ENCODE measurements around the gene GNAI3.
A peak's percentile ranks its signal among the peaks of the same experiment; 100 is the strongest.

Gene GNAI3

GRCh38 chr1:109636201-109636952 is 88.0 kb downstream of the GNAI3 start:
- DNase-seq (ENCODE audit: low read depth, low spot score) = no peak

- DNase-seq (ENCODE audit: low read depth, low spot score) = no peak
These were observed 89.0 kb downstream of the GNAI3 start for GRCh38 chr1:109637446-109637845.

- DNase-seq (ENCODE audit: low read depth, low spot score) = no peak
These were observed 90.8 kb downstream of the GNAI3 start for GRCh38 chr1:109639063-109639840.

DNA sequence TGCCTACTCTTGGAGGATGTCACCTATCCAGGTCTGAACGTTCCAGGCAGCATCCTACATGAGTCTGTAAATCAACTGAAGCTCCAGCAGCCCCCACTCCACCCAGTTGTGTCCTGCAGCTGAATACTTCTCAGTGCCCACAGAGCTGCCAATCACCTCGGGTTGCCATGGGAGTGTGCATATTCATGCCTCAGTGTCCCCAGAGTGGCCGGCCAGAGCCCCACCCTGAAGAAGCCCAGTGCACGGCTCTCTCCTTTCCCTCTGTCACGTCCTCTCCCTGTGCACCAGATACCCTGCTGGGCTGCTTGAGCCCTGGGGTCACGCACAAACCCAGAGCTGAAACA is 91.4 kb downstream of the GNAI3 start:
- no peak for DNase-seq (ENCODE audit: low read depth, low spot score)

DNA sequence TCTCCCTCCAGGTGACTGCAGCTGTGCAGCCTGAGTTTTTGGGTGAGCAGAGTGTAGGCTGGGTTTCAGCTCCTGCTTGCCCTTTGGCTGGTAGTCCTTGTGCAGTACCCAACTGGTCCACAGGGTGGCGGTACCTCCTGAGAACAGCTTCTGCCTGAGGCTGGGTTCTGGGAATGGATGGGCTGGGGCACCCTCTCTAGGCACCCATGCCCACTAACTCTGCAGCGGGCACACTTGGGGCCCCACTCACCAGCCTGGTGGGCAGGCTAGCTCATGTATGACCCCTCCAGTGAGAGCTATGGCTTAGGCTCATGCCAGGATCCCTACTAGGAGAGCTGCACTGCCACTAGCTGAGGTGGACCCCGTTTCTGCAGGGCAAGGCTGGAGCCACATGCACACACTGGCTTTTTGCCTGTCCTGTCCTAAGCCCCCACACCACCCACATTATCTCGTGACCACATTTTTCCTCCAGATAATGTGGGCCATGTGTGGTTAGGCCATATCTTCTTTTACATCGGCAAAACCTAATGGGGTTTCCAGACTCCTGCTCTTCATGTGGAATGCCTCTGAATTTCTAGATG is 92.0 kb downstream of the GNAI3 start:
- DNase-seq (ENCODE audit: low read depth, low spot score) = peak; percentile 81

DNA sequence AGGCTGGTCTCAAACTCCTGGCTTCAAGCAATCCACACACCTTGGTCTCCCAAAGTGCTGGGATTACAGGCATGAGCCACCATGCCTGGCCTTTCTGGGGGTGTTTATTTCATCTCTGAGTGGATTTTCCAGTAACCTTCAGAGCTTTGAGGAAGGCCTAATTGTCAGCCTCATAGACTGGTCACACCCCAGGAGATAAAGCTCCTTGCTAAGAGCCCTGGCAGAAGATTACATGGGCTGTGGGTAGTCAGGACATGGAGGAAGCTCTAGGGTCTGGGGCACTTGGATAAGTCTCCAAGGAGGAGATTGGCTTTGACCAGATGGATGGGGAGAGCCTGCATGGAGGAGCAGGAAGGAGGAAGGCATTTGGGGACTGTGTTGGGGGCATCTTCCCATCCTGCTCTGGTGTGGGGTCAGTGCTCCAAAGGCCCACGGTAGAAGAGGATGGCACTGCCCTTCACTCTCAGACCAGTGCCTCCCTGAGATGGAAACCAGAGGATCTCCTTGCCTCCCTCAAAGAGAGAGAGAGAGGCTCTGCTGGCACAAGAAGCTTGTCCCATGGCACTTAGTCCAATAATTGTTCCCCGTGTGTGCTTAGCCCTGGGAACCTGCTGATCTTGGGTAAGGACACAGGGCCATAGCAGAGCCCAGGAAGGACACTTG is 92.8 kb downstream of the GNAI3 start:
- DNase-seq (ENCODE audit: low read depth, low spot score) = no peak

DNA sequence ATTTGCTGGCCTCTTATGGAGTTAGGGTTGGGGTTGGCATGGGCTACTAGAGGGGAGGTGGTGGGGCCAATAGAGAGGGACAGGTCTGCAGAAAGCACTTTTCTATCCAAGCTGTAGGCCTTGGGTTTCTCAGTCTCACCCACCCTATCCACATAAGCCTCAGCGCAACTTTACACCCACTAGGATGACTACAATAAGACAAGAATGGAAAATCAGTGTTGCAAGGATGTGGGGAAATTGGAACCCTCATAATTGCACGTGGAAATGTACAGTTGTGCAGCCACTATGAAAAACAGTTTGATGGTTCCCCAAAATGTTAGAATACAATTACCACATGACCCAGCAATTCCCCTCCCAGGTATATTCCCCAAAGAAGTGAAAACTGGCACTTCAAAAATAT is 93.4 kb downstream of the GNAI3 start:
- no peak for DNase-seq (ENCODE audit: low read depth, low spot score)

GRCh38 chr1:109642626-109643025 is 94.2 kb downstream of the GNAI3 start:
- no peak for DNase-seq (ENCODE audit: low read depth, low spot score)

GRCh38 chr1:109643385-109644230 is 95.2 kb downstream of the GNAI3 start:
- peak; percentile 87 for DNase-seq (ENCODE audit: low read depth, low spot score)

DNA sequence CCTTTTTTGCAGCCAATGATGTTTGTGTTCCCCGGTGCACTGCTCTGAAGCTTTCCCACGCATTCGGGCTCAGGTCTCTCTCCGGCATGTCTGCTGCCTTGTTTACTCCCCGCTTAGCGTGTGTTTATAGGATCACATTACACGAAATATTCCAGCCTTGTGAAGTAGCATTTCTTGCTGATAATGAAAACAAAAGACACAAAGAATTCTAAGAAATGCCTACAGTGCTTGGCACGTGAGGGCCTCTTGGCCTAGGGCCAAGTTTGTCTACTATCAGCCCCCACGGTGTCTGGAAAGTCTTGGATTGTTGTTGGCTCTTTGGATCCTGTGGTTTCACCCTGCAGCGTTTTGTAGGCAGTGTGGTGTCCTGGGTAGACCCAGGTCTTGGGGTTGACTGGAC is 96.3 kb downstream of the GNAI3 start:
- DNase-seq (ENCODE audit: low read depth, low spot score) = no peak

DNA sequence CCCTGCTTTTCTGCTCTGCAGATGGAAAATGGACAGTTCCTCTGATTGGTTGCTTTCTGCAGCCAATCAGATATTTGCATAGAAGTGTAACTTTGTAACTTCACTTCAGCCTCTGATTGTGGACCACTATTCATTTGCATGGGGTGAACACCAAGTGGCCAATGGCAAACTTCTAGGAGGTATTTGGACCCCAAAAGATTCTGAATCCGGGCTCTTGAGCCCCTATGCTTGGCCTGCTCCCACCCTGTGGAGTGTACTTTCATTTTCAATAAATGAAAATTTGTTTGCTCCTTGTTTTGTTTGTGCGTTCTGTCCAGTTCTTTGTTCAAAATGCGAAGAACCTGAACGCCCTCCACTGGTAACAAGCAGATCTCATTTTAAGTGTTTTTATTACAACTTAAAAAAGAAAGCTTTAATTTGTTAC is 101.1 kb downstream of the GNAI3 start:
- DNase-seq (ENCODE audit: low read depth, low spot score) = no peak

DNA sequence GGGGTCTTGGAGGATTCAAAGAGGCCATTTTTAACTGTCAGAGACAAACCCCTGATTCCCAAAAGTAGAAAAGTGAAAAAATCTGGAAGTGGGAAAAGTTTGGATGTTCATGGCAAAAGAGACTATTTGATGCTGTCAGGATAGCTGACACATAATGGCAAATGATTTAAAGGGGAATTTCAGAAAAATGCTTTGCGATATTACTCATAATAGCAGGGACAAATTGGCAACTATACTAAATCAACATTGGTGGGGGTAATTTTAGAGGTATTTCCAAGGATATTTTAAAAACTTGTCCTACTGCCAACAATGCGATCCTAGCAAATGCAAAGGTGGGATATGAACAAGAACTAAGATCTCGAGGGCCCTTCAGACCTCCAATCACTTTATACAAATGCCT is 102.2 kb downstream of the GNAI3 start:
- no peak for DNase-seq (ENCODE audit: low read depth, low spot score)

DNA sequence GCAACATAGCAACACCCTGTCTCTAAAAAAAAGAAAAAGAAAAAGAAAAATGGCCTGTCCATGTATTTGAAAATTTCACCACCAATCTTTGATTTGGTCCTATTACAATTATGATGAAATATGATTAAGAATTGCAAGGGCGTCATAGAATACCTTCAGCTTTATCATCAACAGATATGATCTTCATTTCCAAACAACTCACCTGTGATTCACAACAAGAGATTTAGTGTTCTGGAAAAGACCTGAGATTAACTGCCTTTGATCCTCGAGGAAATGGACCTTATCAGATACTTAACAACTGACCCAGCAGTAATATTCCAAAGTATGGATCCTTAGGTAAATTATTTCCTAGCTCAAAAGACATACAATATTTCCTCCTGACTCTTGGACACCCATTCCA is 104.0 kb downstream of the GNAI3 start:
- no peak for DNase-seq (ENCODE audit: low read depth, low spot score)

DNA sequence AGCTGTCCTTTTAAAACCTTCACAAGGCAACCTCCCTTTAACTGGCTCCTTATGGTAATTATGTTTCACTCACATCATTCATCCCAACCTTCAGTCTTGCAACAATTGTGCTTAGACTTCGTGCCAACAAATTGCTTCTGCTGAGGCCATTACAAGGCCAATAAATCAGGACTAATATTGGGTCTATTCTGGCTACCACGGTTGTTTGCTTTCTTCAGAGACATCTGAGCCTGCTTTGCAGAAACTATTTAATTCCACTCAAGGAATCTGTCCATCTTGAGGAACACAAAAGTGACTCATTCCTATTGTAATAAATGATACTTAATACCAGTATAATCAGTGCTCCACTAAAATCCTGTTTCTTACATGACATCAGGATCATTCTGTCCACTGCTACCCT is 104.9 kb downstream of the GNAI3 start:
- DNase-seq (ENCODE audit: low read depth, low spot score) = no peak

DNA sequence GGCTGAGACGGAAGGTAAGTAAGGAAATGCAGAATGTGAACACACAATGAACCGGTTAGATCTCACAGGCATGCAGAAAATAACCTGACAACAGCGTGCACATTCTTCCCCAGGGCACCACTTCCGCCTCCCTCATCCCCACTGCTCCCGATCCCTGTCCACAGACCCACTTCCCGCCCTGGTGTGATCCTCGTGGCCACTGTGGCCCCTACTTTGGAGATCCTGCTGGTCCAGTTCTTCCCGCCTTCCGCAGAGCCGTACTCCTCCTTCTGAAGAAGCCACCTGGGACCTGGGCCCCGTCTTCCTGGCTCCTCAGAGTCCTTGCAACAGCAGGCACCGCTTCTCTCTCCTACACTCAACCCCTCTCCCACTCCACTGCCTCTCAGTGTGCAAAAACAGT is 106.1 kb downstream of the GNAI3 start:
- no peak for DNase-seq (ENCODE audit: low read depth, low spot score)

DNA sequence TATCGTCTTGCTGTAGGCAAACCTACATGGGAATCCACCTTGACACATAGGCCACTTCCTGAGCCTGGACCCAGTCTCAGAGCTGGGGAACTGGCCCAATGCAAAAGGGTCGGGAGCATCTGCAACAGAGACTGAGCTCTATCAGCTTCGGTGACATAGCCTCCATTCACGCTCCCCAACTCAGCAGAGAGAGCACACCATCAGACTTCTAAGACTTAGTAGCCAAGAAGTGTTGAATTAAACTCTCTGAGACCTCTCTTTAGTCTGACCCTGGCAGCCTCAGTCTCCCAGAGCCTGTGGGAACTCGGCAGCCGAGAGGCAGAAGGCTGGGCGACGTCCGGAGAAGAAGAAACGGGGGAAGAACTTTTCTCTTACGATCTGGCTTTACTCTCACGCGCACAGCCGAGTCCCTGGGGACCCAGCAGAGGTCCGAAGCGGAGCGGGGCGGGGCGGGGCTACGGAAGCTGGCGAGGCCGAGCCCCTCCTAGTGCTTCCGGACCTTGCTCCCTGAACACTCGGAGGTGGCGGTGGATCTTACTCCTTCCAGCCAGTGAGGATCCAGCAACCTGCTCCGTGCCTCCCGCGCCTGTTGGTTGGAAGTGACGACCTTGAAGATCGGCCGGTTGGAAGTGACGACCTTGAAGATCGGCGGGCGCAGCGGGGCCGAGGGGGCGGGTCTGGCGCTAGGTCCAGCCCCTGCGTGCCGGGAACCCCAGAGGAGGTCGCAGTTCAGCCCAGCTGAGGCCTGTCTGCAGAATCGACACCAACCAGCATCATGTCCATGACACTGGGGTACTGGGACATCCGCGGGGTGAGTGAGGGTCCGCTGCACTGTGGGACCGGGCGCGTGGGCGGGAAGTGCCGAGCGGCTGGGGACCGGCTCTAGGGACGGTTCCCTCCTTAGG is 107.5 kb downstream of the GNAI3 start, which contains the start of gene GSTM4:
GSTM4 (plus strand) TSS at position 485 of the 905 bp plus-strand sequence; CDS start at position 776, 291 bp downstream.
- DNase-seq (ENCODE audit: low read depth, low spot score) = peak; percentile 84

DNA sequence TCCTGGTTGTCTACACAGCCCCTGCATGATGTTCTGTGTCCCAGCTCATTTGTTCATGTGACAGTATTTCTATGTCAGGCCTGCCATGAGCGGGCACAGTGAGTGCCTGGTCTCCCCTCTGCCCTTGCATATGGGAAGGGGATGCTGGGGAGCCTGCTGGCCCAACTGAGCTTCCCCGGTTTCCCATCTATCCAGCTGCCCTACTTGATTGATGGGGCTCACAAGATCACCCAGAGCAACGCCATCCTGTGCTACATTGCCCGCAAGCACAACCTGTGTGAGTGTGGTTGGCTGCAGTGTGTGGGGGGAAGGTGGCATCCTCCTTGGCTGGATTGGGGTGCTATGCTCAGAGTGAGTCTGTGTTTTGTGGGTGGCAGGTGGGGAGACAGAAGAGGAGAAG is 109.0 kb downstream of the GNAI3 start:
- no peak for DNase-seq (ENCODE audit: low read depth, low spot score)

DNA sequence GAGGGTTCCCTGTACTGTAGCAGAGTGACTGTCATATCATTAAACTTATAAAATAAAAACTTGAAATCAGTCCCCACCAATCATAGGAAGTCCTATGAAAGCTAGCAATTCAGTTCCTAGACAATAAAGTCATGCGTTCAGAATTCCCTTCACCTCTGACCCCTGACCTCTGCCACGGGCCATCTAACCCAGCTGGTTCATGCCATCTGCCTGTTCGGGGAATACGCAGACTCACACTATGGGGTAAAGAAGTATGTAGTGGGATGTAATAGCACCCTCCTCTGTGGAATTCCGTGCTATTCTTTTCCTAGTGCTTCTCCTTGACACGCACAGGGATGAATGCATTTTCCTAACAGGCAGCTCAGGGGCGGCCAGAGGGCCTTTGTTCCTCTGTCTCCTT is 109.6 kb downstream of the GNAI3 start:
- no peak for DNase-seq (ENCODE audit: low read depth, low spot score)

- DNase-seq (ENCODE audit: low read depth, low spot score) = no peak
These were observed 110.2 kb downstream of the GNAI3 start for GRCh38 chr1:109658533-109659042.

DNA sequence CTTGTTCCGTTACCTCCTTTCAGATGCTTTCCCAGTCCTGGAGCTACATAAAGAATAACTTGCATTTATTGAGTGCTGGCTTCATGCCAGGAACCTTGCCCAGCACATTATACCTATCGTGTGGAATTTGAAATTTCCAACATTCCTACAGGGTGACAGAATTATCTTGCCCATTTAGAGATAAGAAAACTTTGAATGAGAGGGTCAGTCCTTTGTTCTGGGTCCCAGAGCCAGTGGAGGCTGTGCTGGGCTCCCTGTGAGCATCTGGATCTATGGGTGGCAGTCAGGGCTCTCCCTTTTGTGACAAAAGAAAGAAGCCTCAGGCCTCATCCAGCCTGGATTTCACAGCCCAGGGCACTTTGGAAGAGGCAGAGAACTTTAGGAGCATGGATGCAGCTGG is 110.7 kb downstream of the GNAI3 start:
- peak; percentile 71 for DNase-seq (ENCODE audit: low read depth, low spot score)

Measured in astrocyte of the hippocampus (primary cell).